DMS53 treated with DMSO at 0.1 percent for 48 hours (cell line): ENCODE data around the gene KAZN.

ENCODE experiments used
- DNase-seq: peaks from one replicate; lab custom pipeline; 2025; ENCODE audit not compliant: unreplicated experiment; lab: John Stamatoyannopoulos, UW

Gene KAZN

GRCh38 chr1:14784790-14785773, 186.6 kb downstream of the KAZN start:
- no peak for DNase-seq

GRCh38 chr1:14786109-14786675, 187.7 kb downstream of the KAZN start:
- DNase-seq, result no peak

- DNase-seq, result no peak
Measured at GRCh38 chr1:14786681-14787080, 188.2 kb downstream of the KAZN start.

- DNase-seq, result no peak
Measured at GRCh38 chr1:14787604-14788003, 189.1 kb downstream of the KAZN start.

GRCh38 chr1:14788080-14788479, 189.6 kb downstream of the KAZN start:
- DNase-seq, result no peak

GRCh38 chr1:14790982-14791381, 192.5 kb downstream of the KAZN start:
- DNase-seq, result no peak

GRCh38 chr1:14791654-14792053, 193.2 kb downstream of the KAZN start:
- no peak for DNase-seq

- DNase-seq, result no peak
Measured at GRCh38 chr1:14794136-14794768, 195.8 kb downstream of the KAZN start.

GRCh38 chr1:14794906-14795305, 196.4 kb downstream of the KAZN start:
- no peak for DNase-seq

GRCh38 chr1:14795589-14795988, 197.1 kb downstream of the KAZN start:
- no peak for DNase-seq

GRCh38 chr1:14800014-14800413, 201.5 kb downstream of the KAZN start:
- DNase-seq, result no peak

- no peak for DNase-seq
Measured at GRCh38 chr1:14800500-14801076, 202.1 kb downstream of the KAZN start.

- DNase-seq, result no peak
Measured at GRCh38 chr1:14803002-14803789, 204.7 kb downstream of the KAZN start.

GRCh38 chr1:14804626-14805025, 206.1 kb downstream of the KAZN start:
- DNase-seq, result no peak

GRCh38 chr1:14806772-14807171, 208.3 kb downstream of the KAZN start:
- DNase-seq, result no peak

GRCh38 chr1:14808768-14809167, 210.3 kb downstream of the KAZN start:
- no peak for DNase-seq

GRCh38 chr1:14809191-14809981, 210.9 kb downstream of the KAZN start:
- DNase-seq, result no peak

- no peak for DNase-seq
Measured at GRCh38 chr1:14810595-14811361, 212.3 kb downstream of the KAZN start.

- no peak for DNase-seq
Measured at GRCh38 chr1:14811573-14811972, 213.1 kb downstream of the KAZN start.
